ENCODE data around the gene ARFGAP2.
A peak's percentile ranks its signal among the peaks of the same experiment; 100 is the strongest.

The ARFGAP2 gene

GRCh38 chr11:47171856-47172255, 4.8 kb downstream of the ARFGAP2 start:
- DNase-seq (ENCODE audit: low read depth in 3 of 3, low spot score in 1 of 3) = no peak

DNA sequence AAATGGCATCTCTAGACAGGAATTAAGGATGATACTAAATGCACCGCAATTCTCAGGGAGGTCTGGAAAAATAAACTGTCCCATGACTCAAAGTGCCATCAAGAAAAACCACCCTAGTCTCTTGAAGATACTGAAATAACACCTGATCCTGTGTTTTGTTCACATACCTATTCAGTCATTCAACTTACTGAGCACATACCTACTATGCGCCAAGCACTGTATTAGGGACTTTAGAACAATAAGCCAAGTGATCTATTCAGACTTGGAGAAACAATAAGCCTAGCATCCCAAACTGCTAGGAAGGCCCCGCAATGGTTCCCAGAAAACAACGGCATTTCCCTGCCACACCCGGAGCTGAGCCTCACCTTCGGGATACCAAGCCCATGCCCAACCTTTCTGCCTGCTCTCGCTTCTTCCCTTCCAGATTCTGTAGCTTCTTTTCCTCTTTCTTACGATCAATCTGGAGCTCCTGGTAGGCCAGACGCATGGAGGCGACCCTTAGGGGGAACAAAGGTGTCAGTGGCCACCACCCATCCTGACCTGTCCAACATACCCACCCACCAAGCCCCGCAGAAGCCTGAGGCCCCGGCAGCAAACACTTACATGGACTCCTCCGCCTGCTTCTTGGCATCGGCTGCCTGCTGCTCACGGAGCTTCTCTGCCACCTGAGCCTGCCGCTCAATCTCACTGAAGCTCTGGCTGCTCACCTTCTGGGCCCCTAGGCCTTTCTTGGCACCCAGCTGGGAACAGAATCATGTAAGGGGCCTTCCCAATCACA, 5.4 kb downstream of the ARFGAP2 start:
- DNase-seq (ENCODE audit: low read depth in 3 of 3, low spot score in 1 of 3) = no peak

- DNase-seq (ENCODE audit: low read depth in 3 of 3, low spot score in 1 of 3) = no peak
Observed at GRCh38 chr11:47166368-47166767, 10.3 kb downstream of the ARFGAP2 start.

- DNase-seq (ENCODE audit: low read depth in 3 of 3, low spot score in 1 of 3) = no peak
Observed at GRCh38 chr11:47165253-47165840, 11.3 kb downstream of the ARFGAP2 start.

- DNase-seq (ENCODE audit: low read depth in 3 of 3, low spot score in 1 of 3) = no peak
Observed at GRCh38 chr11:47164321-47164720, 12.4 kb downstream of the ARFGAP2 start.

GRCh38 chr11:47163898-47164297, 12.8 kb downstream of the ARFGAP2 start:
- DNase-seq (ENCODE audit: low read depth in 3 of 3, low spot score in 1 of 3) = no peak

DNA sequence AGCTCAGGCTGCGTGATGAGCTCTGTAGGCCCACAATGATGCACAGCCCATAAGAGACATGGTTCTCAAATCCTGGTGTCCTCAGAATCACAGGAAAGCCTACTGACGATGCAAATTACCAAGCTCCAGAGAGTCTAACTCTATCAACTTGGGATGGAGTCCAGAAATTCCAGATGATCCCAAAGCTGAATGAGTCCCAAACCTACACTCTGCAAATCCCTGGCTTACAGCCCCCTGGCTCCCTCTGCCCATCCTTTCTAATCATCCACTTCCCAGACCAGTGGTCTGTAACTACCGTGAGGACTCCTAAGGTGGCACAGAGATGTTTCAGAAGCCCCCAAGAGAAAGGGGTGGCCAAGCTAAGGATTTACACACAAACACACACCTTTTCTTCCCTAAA, 13.5 kb downstream of the ARFGAP2 start:
- no peak for DNase-seq (ENCODE audit: low read depth in 3 of 3, low spot score in 1 of 3)

DNA sequence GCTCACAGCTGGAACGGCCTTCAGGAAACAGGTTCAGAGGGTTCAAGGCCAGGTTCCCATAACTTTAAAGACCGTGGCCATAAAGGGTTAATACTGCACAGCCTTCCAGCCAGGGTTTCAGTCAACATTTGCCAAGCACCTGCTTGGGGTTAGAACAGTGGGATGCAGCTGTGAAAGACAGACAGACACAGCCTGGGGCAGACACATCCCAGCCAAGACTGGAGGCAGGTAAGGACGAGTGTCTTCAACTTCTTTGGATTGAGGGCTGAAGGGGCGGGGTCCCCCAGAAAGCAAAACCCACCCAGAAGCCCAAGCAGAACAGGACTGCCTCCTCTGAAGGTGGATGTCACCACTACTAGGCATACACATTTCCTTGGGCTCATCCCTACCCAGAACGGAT, 14.3 kb downstream of the ARFGAP2 start:
- no peak for DNase-seq (ENCODE audit: low read depth in 3 of 3, low spot score in 1 of 3)

GRCh38 chr11:47161890-47162289, 14.8 kb downstream of the ARFGAP2 start:
- no peak for DNase-seq (ENCODE audit: low read depth in 3 of 3, low spot score in 1 of 3)

- DNase-seq (ENCODE audit: low read depth in 3 of 3, low spot score in 1 of 3) = peak in 1 of 3 donors; percentile 42
Observed at GRCh38 chr11:47161134-47161854, 15.4 kb downstream of the ARFGAP2 start.

GRCh38 chr11:47160753-47161133, 15.9 kb downstream of the ARFGAP2 start:
- DNase-seq (ENCODE audit: low read depth in 3 of 3, low spot score in 1 of 3) = no peak

DNA sequence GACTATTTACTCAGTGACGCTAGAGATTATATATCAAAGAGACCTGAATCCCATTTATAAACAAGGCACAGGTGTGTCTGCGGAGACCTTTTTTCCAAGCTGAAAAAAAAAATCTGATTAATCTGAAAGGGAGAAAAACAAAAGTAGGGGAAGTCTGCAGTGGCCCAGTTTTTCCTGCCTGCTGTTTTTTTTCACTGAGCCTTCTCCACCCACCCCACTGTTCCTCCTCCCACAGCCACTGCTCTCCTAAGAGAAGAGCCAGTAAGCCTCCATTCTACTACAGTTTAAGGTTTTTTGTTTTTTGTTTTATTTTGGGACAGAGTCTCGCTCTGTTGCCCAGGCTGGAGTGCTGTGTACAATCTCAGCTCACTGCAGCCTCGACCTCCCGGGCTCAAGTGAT, 18.4 kb downstream of the ARFGAP2 start:
- no peak for DNase-seq (ENCODE audit: low read depth in 3 of 3, low spot score in 1 of 3)

DNA sequence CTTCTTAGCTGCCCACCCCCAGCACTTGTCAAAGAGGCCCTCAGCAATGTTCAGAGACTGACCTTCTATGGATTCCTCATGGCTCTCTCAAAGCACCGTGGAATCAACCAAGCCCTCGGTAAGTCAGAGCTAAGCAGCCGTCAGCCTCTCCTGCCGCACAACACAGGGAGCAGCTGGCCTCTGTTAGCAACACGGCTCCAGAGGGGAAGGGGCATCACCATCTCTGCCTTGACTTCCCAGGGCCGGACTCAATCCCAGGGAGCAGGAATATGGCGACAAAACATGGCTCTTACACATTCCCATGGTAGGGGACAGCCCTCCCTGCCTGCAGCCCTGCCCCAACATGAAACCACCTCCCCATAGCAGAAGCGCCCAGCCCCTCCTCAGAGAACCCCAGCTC, 18.9 kb downstream of the ARFGAP2 start:
- no peak for DNase-seq (ENCODE audit: low read depth in 3 of 3, low spot score in 1 of 3)

GRCh38 chr11:47156951-47157350, 19.7 kb downstream of the ARFGAP2 start:
- no peak for DNase-seq (ENCODE audit: low read depth in 3 of 3, low spot score in 1 of 3)

DNA sequence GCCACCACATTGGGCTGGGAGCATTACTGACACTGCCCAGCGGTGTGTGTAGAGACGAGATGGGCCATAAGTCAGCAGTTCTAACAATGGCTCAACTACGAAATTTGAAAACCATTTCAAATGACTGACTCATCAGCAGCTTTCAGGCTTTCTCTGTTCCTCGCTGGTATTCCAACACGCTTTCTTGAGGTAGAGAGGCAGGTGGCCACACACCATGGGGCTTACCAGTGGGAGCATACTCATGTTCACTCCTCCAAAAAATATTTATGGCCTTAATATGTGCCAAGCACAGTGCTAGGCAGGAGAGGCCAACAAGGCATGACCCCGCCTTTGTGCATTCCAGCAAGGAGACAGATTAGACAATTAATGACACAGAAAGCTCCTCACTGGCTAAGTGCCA, 20.3 kb downstream of the ARFGAP2 start:
- no peak for DNase-seq (ENCODE audit: low read depth in 3 of 3, low spot score in 1 of 3)

DNA sequence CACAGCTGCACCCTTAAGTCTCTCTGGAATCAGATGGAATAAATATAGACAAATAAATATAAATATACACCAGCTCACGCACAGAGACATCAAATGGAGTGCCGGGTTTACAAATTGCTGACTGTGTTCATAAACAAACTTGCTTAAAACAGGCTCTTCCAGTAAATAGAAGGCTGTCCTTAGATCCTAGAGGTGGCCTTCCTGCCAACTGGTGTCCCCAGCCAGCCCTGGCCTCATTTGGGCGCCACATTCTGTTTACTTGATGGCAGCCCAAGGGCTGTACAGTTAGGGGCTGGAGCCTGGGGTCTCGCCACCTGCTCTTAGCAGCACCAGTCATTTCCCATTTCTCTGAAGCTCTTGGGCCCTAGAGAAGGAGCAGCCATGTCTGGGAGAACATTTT, 20.8 kb downstream of the ARFGAP2 start:
- no peak for DNase-seq (ENCODE audit: low read depth in 3 of 3, low spot score in 1 of 3)

- no peak for DNase-seq (ENCODE audit: low read depth in 3 of 3, low spot score in 1 of 3)
Observed at GRCh38 chr11:47154616-47155570, 21.8 kb downstream of the ARFGAP2 start.

DNA sequence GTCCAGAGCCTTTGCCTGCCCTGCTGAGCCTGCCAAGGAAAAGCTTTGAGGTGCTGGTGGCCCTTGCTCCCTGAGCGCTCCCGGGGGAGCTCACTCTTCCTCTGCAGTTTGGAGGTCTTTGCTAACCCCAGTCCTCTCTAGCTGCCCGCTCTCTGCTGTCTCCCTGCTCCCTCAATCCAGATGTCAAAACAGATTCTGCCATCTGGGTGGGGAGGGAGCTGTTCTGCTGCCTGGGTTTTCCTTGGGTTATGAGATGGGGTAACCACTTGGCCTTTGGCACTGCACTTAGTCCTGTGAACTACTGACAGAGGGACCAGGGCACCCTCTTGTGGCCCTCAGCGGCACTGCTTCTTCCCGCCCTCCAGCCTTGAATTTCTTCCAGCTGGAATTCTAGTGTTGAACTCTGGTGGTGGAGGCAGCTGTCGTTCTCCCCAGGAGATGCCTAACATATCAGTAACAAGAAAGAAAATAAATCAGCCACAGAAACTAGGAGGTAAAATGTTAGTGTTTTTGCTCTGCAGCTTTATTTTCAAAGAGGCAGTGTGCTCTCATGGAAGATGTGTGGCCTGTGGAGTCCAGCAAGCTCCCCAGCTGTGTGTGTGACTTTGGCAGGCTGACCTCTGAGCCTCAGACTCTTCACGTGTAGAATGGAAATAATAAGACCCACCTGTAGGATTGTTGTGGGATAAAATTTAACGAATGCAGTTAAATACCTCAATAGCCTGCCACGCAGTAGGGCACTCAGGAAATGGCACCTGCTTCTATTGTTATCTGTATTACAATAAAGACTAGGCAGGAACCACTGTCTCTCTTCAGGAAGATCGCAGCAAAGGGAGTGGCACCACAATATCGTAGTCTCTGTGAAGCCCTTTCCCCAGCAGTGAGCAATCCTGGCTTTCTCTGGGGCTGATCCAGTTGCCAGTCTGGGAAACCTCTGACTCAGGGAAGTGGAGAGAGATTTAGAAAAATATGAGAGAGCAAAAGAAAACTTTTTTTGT, 23.4 kb downstream of the ARFGAP2 start:
- peak in 1 of 3 donors; percentile 47 for DNase-seq (ENCODE audit: low read depth in 3 of 3, low spot score in 1 of 3)

DNA sequence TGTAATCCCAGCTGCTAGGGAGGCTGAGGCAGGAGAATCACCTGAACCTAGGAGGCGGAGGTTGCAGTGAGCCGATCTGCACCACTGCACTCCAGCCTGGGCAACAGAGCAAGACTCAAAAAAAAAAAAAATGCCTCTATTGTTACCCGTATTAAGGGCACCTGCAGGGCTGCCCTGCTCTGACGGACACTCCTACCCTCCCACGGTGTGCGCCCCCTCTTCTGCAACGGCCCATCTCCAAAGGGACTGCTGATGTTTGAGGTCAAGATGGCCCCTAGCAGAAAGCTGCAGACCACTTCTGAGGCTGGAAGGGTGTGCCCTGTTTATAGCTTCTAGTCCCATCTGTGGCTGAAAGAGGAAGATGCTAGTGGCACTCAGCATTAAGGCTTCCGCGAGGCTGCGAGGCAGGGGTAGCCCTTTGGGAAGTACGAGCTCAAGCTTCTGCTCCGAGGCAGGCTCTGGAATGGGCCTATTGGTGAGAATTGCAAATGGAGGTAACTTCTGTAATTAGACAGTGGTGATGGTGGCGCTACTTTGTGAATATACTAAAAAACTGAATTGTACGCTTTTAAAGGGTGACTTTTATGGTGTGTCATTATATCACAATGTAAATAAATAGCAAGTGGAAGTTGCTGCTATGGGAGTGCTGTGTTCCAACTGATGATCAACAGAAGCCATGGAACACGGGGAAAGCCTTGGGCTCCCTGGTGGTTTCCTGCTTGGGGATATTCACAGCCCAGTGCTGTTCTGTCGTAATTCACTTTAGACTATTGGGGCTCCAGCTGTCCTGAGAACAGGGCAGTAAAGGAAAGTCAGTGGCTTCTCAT, 24.3 kb downstream of the ARFGAP2 start:
- DNase-seq (ENCODE audit: low read depth in 3 of 3, low spot score in 1 of 3) = no peak
